AML-193 (cell line): Measurements from ENCODE around the gene XRCC6.
"Not testable (repeated sequence)": the region's sequence is repeated elsewhere in the genome, so short reads cannot be mapped to it uniquely, and the experiment has no call there.

Source experiments
- DNase-seq, 2 experiments: peaks; one replicate each; lab custom pipeline; 2025; lab: John Stamatoyannopoulos, UW

XRCC6 gene

DNA sequence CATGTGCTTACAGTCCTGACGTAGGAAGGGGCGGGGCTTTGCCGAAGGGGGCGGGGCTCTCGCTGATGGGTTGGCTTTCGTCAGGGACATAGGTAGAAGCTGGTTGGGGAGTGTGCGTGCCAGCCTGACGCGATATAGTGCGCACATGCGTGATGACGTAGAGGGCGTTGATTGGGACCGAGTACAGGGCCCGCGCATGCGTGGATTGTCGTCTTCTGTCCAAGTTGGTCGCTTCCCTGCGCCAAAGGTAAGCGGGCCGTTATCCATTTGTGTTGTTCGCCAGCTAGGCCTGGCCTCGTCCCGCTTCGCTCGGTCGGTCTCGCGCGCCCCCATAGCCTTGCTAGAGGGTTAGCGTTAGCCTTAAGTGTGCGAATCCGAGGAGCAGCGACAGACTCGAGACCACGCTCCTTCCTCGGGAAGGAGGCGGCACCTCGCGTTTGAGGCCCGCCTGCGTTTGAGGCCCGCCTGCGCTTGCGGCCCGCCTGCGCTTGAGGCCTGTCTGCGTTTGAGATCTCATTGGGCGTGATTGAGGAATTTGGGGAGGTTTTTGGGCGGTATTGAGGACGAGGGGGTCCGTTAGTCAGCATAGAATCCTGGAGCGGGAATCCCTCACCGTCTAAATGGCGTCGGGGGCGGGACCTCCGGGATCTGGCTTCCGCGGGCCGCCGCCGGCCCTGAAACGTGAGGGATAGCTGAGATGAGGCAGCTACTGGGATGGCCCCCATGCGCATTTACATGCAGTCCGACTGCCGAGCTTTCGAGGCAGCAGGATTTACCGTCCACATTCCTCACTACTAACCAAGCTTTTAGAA lies at the start of gene XRCC6:
Gene XRCC6, plus strand, starts transcription at position 197 of the 812 bp plus-strand sequence. CDS start 710 bp downstream, outside the sequence.
- DNase-seq: peak; percentile 98 to 99

DNA sequence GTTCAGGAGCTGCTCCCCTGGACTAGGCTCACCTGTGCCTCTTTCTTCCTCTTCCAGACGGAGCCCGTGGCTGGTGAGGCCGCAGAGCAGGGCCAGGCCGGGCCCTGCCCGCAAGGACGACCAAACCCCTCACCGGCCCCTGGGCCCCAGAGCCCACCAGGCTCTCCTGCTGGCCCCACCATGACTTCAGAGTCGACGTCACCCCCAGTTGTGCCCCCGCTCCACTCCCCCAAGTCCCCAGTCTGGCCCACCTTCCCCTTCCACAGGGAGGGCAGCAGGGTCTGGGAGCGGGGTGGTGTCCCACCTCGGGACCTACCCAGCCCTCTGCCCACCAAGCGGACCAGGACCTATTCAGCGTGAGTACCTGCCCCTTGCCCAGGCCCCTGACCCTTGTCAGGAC lies 49.3 kb upstream of the XRCC6 start:
- DNase-seq: no peak

DNA sequence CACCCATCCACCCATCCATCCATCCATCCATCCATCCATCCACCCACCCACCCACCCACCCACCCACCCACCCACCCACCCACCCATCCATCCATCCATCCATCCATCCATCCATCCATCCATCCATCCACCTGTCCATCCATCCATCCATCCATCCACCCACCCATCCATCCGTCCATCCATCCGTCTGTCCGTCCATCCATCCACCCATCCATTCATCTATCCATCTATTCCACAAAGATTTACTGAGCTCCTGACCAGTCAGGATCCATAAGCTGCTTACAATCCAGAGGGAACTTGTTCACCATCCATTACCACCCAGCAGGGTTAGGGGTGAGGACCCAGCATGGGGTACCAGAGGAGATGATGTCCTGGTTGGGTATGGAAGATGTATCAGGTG lies 48.8 kb upstream of the XRCC6 start:
- not testable (repeated sequence) for DNase-seq

DNA sequence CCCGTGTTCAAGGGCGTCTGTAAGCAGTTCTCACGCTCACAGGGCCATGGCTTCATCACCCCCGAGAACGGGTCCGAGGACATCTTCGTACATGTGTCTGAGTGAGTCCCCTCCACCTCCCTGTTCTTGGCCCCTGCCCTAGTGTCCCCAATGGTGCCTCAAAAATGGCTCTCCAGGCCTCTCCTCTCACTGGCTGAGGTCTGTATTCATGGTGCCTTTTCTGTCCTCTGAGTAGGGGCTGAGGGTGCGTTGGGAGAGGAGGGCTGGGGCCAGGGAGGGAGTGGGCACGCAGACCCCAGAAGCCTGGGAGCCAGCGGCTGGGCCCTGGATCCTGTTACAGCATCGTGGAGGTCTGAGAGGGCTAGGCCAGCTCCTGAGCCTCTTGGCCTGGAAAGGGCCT lies 47.4 kb upstream of the XRCC6 start:
- DNase-seq: no peak

DNA sequence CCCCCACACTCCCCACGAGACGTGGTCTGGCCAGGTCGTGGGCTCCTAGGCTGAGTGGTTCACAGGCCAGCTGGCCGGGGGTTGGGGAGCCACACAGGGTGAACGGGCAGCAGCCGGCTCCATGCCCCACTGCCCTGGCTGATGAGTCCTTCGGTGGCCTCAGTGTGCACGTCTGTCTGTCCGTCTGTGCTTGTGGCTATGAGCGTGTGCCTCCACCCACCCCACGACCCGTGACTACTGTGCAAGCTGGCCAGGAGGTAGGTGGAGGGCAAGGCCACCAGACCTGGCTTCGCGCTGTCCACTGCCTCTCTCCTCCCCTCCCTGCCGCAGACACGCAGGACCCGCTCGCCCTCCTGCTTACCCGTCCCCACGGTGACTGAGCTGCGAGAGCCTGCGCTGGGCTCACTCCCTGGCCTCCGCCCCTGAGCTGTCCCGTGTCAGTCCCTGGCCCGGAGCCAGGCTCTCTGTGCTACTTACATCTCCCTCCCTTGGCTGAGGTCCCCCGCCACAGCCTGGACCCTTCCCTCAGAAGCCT lies 46.2 kb upstream of the XRCC6 start:
- DNase-seq: no peak

DNA sequence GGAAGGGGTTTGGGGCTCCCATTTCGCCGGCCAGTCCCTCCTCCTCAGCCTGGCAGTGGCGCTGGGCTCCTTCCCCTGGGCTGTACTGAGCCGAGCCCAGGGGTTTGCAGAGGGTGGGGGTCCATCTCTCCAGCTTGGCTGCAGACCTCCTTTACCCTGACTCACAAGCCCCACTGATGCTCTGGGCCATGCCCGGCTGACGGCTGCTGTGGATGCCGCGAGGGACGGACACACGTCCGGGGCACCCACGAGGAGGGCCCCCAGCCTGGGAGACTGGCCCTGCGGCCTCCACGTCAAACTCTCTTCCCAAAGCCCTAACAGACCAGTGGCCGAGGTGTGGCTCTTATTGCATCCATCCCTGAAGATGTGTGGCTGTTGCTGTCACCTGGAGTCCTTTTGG lies 45.6 kb upstream of the XRCC6 start:
- no peak for DNase-seq

DNA sequence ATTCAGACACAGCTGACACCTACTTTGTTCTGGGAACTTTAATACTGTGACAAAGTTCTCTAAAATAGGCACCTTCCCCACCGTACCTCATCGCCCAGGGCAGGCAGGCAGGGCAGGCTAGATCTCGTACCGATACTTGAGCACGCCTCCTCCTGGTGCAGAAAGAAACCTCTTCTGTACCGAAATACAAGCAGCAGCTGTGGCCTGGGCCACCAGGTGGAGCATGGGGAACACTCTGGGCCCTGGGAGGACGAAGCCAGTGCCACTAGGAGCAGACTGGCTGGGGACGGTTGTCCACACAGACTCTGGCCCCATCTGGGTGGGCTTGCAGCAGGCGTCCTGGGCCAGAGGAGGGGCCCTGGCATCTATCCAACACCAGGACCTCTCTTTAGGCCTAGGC lies 44.2 kb upstream of the XRCC6 start:
- DNase-seq: peak; percentile 25 to 39

DNA sequence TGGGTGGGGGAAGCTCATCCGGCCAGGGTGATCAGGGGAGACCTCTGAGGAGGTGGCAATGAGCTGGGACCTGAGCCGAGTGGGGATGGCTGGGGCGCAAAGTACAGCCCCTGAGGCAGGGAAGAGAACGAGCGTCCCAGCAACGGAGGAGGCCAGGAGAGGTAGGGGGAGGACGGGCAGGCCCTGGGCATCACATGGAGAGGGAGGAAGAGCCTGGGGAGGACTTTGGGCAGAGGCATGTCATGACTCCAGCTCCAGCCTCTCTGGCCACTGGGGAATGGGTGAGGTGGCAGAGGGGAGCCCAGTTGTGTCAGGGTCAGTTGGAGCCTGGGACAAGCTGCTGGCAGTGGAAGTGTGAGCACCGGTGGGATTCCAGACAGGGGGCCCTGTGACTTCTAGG lies 43.0 kb upstream of the XRCC6 start:
- no peak for DNase-seq

DNA sequence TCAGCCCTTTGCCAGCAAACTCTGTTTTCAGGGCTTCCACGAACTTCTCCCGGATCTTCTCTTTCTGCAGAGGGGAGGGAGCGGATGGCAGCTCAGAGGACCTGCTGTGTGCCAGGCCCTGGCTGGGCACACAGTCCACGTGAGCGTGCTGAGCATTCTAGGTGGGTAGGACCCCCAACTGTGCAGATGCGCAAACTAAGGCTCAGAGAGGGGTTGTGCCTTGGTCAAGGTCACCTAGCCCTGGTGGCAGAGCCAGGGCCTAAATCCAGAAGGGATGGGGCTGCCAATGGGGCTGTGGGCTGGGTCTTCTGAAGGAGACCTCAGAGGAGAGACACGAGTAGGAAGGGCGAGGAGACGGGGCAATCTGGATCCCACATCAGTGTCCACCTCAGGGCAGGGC lies 42.3 kb upstream of the XRCC6 start:
- DNase-seq: no peak

DNA sequence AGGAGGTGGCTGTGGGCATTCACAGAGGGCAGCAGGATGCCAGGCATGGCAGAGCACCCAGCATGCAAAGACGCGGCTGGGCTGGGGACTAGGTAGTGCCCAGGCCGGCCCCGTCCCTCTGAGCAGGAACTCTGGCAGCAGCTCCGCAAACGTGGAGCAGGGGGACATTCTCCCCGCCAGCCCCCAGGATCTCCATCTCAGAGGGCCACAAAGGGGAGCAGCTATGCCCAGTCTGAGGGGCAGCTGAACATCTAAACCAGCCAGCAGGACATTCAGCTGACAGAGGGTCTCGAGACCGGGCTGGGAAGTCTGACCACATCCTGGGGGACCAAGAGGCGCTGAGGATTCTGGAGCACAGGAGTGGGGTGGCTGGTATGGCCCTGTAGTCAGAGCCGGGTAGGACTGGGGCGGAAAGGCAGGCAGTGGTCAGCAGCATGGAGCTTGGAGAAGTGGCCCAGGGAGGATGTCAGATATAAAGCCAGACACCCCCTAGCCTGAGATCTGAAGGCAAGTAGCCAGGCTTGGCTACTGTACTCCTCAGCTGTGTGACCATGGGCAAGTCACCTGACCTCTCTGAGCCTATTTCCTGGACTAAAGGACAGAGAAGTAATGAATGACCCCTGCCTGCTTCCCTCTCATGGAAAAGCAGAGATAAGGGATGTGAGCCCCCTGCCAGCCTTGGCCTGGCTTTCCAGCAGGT lies 41.6 kb upstream of the XRCC6 start:
- DNase-seq: no peak

DNA sequence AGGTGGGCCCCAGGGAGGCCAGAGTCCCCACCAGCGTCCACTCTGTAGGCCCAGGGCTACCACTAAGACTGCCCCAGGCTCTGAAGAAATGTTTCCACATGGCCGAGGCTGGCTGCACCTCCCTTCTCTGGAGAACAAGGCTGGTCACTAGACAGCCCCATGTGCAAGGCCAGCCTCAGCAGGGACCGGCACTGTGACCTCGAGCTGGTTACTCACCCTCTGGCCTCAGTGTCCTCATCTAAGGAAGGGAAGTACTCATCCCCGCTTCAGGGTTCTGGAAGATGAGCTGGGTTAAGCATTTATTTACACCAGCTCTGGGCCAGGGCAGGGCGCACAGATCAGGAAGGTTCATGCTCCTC lies 41.1 kb upstream of the XRCC6 start:
- no peak for DNase-seq

DNA sequence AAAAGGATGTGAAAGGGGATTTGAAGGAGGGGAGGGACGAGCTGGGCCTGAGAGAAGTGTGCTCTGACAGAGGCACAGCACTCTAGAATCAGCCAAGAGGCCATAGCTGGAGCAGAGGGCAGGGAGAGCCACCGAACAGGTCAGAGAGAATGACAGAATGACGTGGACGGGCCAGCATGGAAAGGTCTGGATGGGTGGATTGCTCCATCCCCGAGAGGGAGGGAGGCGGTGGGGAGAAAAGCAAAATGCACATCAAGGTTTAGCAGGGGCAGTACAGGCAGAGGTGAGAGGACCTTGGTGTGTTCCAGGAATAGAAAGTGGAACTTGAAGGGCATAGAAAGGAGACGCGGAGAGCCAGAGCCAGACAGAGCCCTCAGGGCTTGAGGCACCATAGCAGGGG lies 38.4 kb upstream of the XRCC6 start:
- no peak for DNase-seq

DNA sequence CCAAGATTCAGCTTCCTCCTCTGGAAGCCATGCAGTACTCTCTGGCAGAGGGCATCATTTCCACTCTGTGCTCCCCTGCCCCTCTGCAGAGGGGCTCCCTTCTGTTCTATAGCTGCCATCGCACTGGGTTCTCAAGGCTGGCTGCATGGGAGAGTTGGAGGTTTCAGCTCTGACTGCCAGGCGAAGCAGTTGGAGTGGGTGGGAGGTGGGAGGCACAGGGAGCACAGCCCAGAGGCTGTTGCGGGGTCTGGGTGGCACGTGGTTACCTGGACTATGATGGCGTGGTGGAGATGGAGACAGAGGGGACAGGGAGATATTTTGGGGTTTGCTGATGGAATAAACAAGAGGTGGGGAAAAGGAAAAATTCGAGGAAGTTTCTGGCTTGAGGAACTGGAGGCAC lies 36.2 kb upstream of the XRCC6 start:
- DNase-seq: no peak

DNA sequence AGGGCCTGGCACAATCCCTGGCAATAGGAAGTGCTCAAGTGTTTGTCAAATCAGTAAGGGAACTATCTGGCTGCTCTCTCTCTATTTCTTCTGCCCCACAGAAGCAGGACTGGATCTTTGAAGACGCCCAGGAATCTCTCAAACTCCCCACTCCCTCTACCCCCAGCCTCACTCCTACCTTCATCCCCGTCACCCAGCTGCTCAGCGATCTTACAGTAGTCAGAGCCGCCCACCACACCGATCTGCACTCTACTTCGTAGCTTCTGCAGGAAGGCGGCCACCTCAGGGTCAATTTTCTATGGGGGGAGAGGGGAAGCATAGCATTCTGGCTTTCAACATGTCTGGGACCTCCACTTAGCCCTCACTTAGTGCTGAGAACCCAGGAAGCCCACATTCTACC lies 35.2 kb upstream of the XRCC6 start:
- DNase-seq: no peak

DNA sequence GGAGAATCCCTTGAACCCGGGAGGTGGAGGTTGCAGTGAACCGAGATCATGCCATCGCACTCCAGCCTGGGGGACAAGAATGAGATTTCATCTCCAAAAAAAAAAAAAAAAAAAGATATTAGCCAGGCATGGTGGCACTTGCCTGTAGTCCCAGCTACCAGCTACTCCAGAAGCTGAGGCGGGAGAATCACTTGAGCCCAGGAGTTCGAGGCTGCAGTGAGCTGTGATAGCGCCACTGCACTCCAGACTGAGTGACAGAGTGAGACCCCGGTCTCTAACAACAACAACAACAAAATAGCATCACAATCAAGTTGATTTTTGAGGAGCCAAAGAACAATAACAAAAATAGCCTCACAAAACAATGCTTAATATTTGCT lies 33.8 kb upstream of the XRCC6 start:
- no peak for DNase-seq

DNA sequence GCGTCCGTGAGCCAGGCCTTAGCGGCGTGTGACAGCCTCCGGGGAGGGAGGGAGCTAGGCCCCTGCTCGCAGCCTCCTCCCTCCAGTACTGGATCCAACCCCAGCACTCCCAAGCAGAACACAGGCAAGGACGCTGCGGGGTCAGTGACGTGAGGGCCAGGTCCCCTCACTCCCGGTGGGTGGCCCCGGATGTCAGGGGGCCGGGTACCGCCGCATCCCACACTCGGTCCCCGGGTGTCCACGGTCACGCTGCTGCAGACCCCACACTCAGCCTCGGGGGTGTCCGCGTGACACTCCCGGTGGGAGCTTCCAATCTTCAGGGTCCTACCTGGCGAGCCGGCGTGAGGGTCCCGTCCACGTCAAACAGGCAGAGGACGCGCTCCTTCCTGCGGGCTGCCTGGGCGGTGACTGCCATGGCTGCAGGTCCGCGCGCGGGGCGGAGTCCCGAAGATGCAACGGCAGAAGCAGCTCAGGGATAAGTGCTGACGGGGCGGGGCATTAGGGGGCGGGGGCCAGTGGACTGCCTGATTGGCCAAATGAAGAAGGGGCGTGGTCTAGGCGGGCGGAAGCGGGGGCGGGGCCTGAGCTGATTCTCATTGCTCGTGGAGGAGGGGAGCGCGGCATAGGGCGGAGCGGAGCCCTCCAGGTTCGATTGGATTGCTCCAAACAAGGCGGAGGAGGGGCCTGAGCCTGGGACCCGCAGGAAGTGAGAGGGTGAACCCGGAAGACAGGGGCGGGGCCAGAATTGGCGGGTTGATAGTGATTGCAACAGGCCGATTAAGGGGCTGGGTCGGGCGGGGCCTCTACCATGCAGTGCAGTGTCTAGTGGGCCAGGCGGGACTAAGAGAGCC lies 31.5 kb upstream of the XRCC6 start, which contains the start of gene PMM1:
Gene PMM1, minus strand, starts transcription at position 450 of the 851 bp plus-strand sequence. Its CDS starts 35 bp downstream, at position 415.
- DNase-seq: peak; percentile 96 to 98

DNA sequence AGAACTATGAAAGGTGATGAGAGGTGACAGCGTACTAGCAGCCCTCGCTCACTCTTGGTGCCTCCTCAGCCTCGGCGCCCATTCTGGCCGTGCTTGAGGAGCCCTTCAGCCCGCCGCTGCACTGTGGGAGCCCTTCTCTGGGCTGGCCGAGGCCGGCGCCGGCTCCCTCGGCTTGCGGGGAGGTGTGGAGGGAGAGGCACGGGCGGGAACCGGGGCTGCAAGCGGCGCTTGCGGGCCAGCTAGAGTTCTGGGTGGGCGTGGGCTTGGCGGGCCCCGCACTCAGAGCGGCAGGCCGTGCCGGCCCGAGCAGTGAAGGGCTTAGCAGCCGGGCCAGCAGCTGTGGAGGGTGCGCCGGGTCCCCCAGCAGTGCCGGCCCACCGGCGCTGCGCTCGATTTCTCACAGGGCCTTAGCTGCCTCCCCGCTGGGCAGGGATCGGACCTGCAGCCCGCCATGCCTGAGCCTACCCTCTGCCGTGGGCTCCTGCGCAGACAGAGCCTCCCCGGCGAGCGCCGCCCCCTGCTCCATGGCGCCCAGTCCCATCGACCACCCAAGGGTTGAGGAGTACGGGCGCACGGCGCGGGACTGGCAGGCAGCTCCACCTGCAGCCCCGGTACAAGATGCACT lies 27.6 kb upstream of the XRCC6 start:
- not testable (repeated sequence) for DNase-seq

DNA sequence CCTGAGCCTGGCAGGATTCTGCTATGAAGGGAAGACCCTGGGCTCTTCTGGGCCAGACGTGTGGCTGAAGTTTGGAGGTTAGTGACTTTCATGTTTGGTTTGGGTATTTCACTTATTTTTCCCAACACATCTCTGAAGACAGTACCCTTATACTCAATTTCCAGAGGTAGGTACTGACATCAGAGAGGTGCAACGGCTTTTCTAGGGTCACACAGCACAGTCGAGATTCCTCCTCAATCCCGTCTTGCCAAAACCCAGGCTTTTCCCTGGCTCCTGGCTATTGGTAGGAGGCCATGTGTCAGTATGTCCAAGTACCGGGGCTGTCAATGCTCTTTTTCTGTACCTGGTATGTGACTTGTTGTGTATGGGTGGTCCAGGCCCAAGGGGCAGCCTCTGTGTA lies 25.4 kb upstream of the XRCC6 start:
- no peak for DNase-seq

DNA sequence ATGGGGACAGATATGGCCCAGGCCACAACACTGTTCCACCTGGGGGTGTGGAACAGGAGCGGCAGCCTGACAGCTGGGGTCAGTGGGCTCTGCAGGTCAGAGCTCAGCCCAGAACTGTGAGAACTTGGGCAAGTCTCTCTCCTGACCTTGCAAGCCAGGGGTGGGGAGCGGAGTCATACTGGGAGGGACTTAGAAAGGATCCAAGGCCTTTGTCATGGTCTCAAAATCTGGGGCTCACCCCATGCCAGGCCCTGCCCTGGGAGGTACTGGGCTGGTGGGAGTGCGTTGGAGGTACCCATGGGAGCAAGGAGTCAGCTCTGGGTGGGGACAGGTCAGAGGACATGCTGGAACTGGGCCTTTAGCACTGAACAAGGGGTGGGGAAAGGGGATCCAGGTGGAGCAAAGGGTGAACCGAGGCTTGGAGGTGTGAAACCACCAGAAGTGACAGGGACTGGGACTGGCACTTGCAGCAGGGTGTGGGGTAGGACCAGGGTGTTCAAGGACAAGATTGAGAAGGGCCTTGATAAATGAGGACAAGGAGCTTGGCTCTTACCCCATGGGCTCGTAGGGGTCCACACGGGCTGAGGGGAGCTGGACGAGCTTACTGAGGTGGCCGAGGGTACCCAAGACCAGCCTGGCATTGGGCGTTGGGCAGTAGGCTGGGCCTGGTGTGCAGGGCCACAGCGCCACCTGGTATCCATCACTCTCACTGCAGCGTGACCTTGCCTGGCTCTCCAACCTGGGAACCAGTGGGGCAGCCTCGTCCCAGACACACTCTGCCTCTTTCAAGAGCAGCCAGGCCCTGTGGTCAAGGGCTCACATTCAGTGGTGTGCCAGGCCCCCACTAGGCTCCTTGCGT lies 24.1 kb upstream of the XRCC6 start:
- peak; percentile 55 to 60 for DNase-seq

DNA sequence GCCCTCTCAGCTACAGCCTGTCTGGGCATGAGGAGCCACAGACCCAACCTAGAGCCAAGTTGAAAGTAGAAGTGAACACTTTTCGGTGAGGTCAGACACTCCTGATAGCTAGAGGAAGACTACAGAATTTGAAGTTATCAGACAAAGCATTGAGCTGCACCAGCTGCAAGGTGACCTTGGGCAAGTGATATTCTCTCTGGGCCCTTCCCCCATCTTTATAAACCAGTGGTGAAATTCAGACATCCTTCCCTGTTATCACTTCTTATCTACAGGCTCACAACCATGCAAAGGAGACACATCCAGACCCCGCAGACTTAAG lies 23.5 kb upstream of the XRCC6 start:
- no peak for DNase-seq

DNA sequence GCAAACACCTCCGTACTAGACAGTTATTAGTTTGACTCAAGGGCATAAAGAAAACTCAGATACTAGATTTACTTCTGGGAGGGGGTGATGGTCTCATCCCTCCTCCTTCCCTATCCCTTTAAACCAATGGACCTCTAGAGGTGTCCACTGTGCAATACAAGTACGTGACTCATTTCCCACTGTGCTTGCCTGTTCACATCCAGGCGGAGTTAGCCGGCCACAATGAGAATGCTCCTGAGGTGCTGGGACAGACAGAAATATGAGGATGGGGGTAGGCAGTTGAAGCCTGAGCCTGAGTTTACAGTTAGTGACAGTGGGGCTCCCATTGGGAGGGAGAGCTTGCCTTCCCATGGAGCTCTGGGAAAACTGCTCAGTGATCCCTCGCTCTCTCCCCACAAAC lies 23.0 kb upstream of the XRCC6 start:
- DNase-seq: no peak
